Measurements from ENCODE around the gene ABLIM2.

ABLIM2 gene

DNA sequence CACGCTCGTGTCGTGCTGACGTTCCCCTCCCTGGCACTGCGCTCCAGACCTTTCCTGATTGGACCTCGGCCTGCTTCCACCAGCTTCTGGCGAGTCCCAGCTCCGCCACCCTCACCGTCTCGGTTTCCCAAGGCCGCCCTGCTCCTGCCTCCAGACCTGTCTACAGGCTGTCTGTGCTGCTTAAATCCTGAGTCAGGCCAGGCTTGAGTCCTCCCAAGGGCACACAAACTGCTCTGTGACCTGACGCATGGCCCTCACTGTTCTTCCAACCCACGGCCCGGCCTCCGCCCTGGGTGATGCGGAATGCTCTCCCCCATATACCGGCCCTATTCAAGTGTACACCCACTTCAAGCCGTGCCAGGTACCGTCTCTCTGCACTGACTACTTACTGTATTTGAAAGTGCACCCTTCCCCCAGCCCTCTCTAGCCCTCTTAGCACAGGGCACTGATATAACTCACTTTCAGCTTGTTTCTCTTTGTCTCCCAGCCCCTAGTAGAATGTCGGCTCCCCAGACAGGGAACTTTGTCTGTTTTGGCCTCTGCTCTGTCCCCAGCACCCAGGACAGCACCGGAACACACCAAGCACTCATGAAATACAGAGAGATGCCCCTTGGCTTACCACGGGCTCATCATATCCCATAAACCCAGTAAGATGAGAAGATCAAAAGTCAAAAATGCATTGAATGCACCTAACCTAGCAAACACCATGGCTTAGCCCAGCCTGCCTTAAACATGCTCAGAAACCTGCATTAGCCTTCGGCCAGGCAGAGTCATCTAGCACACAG, 155.9 kb downstream of the ABLIM2 start:
- ATAC-seq (no peak), DNase-seq (no peak)
- no peaks in the 10 kb centered on the region for H3K4me1 Mint-ChIP-seq
- H3K4me3 Mint-ChIP-seq: no peak overlapping the region
- H3K27ac Mint-ChIP-seq: no peak overlapping the region
- peaks cover 11% of the 10 kb centered on the region for H3K27me3 Mint-ChIP-seq
- no peaks in the 10 kb centered on the region for H3K9me3 Mint-ChIP-seq

DNA sequence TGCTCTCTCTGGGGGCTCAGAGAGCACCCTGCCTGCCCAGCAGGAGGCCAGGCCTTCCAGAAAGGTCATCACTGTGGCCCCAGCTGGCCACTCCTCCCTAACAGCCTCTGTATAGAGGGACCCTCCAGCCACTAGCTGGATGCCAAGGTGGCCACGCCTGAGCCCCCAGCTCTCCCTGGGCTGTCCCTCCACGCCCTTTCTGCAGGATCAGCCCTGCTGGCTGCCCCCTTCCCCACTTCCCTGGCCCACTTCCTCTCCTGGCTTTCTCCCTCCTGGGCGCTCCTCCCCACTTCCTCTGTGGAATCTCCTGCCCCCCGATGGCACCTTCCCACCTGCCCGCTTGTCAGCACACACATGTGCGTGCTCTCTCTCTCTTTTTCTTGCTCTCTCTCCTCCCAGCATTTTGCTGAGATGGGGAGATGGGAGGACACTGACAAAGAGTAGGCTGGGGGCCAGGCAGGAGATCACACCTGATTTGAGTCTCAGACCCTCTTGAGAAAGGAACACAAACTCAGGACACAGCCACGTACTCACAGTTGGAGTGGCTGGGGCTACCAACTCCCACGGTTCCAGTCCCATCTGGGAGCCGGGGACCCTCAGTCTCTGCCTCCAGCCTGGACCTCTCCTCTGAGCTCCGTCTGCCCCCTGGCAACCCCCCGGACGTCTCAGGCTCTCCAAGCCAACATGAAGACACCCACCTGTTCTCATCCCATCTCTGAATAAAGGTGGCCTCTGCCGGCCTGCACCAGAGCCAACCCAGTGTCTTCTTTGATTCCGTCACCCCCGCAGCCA, 156.9 kb downstream of the ABLIM2 start:
- Mint-ChIP-seq H3K9me3 (no peaks in the 10 kb centered on the region), H3K4me1 (no peaks in the 10 kb centered on the region), H3K27me3 (peaks cover 11% of the 10 kb centered on the region), H3K27ac (peak overlapping the region in 1 of 2 donors; percentile 24), H3K4me3 (no peak overlapping the region)
- ATAC-seq: no peak
- no peak for DNase-seq

DNA sequence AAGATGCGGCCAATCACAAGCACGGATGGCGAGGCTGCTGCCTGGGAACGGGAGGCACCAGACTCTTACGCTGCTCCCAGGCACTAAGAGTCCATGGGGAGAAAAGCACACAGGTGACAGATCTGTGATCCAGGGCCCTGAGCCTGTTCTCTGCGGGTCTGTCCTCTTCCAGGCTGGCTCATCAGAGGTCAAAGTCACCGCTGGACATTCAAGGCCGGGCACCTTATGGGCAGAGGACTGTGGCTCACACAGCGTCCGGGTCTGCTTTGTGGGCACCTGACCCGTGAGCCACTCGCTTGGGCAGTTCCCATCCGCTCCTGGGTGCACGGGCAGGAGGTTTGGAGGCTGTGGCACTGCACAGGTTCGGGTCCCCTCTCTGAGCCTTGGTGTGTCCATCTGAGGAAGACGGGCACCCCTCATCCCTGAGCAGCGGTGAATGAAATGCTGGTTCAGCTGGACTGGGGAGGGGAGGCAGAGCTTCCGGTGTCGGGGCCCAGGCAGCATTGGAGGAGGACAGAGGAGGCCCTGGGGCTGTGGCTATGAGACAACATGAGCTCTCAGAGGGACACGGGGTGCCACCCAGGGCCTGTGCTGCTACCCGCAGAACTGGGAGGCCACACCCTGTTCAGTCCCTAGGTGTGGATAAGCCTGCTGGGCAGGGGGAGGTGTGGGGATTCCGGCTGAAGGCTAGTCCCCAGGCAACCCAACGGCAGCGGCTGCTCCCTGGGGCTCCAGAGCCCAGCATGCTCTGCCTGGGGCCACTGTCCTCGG, 157.7 kb downstream of the ABLIM2 start:
- H3K27me3 Mint-ChIP-seq: peaks cover 9% of the 10 kb centered on the region
- H3K4me3 Mint-ChIP-seq: no peak overlapping the region
- H3K4me1 Mint-ChIP-seq: no peaks in the 10 kb centered on the region
- no peak for DNase-seq
- H3K9me3 Mint-ChIP-seq: no peaks in the 10 kb centered on the region
- ATAC-seq: no peak
- H3K27ac Mint-ChIP-seq: no peak overlapping the region

DNA sequence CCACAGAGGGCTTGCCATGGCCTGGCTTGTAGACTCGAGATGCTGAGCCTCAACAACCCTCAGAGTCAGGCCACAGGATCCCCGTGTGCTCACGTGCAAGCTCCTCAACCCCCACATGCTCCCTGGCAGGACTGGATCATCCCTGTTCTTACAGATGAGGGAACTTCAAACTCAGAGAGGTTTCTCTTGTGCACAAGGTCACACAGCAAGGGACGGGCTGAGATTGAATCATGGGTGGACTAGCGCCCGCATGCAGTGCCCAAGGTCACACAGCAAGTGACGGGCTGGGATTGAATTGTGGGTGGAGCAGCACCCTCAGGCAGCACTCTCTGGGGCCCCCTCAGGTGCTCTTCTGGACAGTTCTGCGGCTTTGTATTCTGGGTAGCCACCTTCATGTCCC, 158.4 kb downstream of the ABLIM2 start:
- Mint-ChIP-seq H3K27me3 (peaks cover 2% of the 10 kb centered on the region), H3K4me1 (no peaks in the 10 kb centered on the region), H3K4me3 (no peak overlapping the region), H3K27ac (no peak overlapping the region), H3K9me3 (no peaks in the 10 kb centered on the region)
- ATAC-seq: no peak
- DNase-seq: no peak

DNA sequence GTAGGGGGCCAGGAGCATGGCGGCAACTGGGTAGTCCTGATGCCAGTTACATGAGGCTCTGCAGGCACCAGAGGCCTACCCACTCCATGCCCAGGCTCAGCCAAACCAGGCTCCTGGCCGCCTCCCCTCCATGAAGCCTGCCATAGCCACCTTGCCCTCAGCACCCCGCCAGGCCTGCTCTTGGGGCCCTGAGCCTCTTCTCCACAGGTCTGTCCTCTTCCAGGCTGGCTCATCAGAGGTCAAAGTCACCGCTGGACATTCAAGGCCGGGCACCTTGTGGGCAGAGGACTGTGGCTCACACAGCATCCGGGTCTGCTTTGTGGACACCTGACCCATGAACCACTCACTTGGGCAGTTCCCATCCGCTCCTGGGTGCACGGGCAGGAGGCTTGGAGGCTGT, 158.9 kb downstream of the ABLIM2 start:
- Mint-ChIP-seq H3K4me1 (no peaks in the 10 kb centered on the region), H3K9me3 (no peaks in the 10 kb centered on the region)
- no peak for ATAC-seq

DNA sequence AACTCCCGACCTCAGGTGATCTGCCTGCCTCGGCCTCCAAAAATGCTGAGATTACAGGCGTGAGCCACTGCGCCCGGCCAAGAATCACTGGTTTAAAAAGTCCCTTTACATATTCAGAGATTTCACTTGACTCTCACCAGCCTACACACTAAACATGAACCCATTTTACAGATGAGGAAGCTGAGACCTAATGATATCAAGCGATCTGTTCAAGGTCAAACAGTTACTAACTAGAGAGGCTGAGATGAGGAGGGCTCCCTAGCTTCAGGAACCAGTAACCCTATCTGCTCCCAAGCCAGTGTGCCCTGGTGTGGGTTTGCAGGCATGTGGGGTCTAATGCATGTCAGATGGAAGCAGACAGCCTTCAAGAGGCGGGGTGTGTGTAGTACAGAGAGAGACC, 159.3 kb downstream of the ABLIM2 start:
- Mint-ChIP-seq H3K27ac (peak overlapping the region in 1 of 2 donors; percentile 85), H3K4me1 (no peaks in the 10 kb centered on the region), H3K27me3 (no peaks in the 10 kb centered on the region), H3K4me3 (no peak overlapping the region), H3K9me3 (no peaks in the 10 kb centered on the region)
- DNase-seq (no peak), ATAC-seq (no peak)

More for the DNA sequence above, 158.9 kb downstream of the ABLIM2 start:
- Mint-ChIP-seq H3K27me3 (no peaks in the 10 kb centered on the region), H3K4me3 (no peak overlapping the region), H3K27ac (peak overlapping the region in 1 of 2 donors; percentile 85)
- DNase-seq: no peak

DNA sequence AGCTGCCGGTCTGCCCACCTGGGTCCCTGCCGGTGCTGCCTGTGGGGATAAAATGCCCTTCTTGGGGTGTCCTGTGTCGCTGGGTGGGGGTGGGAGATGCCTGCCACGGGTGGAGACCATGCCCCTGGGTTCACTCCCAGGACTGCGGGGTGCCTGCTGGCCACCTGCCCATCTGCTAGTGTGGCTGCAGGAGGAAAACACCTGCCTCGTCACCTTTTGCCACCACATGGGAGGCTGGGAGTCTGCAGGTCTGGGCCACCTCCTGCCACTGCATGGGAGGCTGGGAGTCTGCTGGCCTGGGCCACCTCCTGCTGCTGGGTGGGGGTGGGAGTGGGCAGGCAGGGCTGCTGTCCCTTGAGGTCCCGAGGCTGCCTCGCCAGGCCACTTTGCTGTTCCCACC, 160.2 kb downstream of the ABLIM2 start:
- Mint-ChIP-seq H3K4me3 (no peak overlapping the region), H3K9me3 (no peaks in the 10 kb centered on the region), H3K27ac (no peak overlapping the region), H3K4me1 (no peaks in the 10 kb centered on the region), H3K27me3 (no peaks in the 10 kb centered on the region)
- no peak for DNase-seq
- ATAC-seq: no peak

DNA sequence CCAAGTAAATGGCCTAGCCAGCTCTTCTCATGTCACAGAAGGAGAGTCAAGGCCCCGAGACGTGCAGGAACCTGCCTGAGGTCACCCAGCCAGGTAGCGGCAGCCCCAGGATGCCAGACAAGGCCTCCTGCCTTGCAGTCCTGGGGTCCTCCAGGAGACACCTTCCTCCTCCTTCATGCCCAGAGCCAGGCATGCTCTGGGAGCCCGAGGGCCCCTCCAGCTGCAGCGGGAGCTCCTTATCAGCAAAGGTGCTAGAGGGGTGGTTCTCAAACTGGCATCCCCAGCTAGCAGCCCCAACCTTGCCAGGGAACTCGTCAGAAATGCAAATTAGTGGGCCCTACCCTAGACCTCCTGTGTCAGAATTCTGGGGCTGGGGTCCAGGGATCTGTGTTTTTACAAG, 162.7 kb downstream of the ABLIM2 start:
- no peak overlapping the region for H3K27ac Mint-ChIP-seq
- H3K9me3 Mint-ChIP-seq: no peaks in the 10 kb centered on the region
- H3K4me1 Mint-ChIP-seq: no peaks in the 10 kb centered on the region
- H3K4me3 Mint-ChIP-seq: no peak overlapping the region
- ATAC-seq (no peak), DNase-seq (no peak)
- no peaks in the 10 kb centered on the region for H3K27me3 Mint-ChIP-seq

DNA sequence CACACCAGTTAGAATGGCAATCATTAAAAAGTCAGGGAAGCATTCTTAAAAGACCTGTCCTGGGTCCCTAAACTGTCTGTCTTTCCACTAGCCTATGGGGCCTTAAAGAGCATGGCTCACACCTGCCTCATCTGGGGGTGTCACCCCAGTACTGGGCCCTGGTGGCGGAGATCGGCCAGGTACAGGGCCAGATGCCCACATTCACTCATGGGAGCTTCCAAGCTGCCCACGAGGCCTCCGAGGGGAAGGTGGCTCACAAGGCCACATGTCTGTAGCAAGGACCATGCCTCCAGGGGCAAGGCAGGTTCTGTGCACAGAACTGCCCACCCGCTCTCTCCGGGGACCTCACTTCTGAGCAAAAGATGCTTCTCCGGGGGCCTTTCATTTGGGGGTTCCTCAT, 163.5 kb downstream of the ABLIM2 start:
- Mint-ChIP-seq H3K27ac (no peak overlapping the region), H3K4me3 (no peak overlapping the region), H3K4me1 (no peaks in the 10 kb centered on the region), H3K9me3 (no peaks in the 10 kb centered on the region), H3K27me3 (no peaks in the 10 kb centered on the region)
- DNase-seq (no peak), ATAC-seq (no peak)

DNA sequence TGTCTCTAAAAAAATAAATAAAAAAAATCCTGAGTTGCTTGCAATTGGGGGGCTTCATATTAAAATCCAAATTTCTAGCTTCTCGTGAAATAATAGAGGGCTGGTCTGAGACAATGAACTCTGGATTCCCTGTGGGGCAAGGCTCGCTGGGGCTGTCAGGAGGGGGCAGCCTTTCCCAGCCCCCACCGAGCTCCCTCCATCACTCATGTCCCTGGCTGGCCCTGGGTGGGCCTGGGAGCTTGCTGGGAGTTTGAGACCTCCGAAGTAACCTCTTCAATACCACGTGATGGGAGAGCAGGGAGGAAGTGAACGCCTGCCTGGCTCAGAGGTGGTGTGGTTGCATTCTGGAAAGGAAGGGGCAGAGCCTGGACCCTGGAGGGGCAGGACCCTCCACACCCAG, 164.9 kb downstream of the ABLIM2 start:
- Mint-ChIP-seq H3K27ac (no peak overlapping the region), H3K27me3 (no peaks in the 10 kb centered on the region), H3K9me3 (no peaks in the 10 kb centered on the region), H3K4me3 (no peak overlapping the region), H3K4me1 (no peaks in the 10 kb centered on the region)
- DNase-seq (no peak), ATAC-seq (no peak)

DNA sequence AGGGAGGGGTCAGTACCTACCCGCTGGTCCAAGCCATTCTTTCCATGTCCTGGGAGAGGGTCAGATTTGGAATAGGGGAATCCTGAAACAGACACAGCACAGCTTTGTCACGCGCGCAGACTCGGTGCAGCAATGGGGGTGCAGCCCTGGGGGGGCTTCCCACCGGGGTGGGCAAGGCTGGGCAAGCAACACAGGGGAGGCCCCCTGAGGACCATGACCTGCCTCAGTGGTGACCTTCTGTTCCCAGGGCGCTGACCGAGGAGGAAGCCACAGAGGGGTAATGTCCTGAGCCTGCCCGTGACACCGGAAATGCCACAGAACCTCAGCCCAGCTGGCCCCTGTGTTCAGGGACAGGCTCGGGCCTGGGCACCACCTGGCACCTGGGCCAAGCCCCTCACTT, 165.8 kb downstream of the ABLIM2 start:
- no peaks in the 10 kb centered on the region for H3K27me3 Mint-ChIP-seq
- DNase-seq (no peak), ATAC-seq (no peak)
- H3K4me1 Mint-ChIP-seq: no peaks in the 10 kb centered on the region
- H3K9me3 Mint-ChIP-seq: no peaks in the 10 kb centered on the region
- no peak overlapping the region for H3K4me3 Mint-ChIP-seq
- peak overlapping the region in 1 of 2 donors; percentile 20 for H3K27ac Mint-ChIP-seq

DNA sequence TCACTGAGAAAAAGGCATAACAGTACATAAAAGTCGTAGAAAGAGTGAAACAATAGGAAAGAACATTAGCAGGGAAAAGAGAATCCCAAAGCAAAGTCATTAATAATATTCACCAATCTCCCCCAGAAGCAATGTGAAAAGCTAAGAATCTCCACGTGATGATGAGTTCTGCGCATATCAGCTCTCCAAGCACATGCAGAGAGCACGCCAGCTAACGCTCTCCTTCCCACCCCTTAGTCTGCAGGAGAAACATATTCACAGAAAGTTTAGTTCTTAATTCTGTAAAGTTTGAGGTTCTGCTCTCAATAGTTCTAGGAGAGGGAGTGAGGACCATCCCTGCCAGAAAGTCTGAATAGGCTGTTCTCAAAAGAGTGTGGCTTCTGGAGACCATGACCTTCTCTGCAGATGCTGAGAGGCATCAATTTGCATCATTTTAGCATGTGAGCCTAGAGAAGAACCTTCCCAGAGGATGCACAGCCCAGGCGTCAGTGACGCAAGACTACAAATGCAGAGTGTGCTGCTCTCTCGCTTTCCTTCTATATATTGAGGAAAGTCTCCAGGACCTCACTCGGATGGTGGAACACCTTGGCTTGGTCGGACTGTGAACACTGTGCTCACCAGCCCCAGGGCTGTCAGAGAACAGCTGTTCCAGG, 167.7 kb downstream of the ABLIM2 start:
- no peak overlapping the region for H3K27ac Mint-ChIP-seq
- H3K9me3 Mint-ChIP-seq: no peaks in the 10 kb centered on the region
- peaks cover 13% of the 10 kb centered on the region for H3K27me3 Mint-ChIP-seq

DNA sequence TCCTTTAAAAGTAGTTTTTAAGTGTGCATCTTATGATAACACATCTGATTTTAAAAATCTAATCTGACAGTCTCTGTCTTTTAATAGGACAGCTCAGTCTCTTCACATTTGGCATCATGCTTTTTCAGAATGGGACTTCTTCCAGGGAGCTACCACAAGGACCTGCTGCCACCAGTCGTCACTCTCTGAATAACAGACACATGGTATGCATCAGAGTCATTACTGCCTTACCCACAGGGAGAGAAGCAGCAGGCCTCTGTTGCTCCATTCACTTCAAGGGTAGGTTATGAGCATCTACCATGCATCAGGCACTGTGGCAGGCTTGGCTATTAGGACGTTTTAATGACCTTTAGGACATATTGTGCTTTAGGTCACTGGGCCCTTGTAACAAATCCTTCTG, 169.0 kb downstream of the ABLIM2 start:
- ATAC-seq: no peak
- H3K4me3 Mint-ChIP-seq: no peak overlapping the region
- no peaks in the 10 kb centered on the region for H3K9me3 Mint-ChIP-seq
- H3K4me1 Mint-ChIP-seq: peaks cover 13% of the 10 kb centered on the region
- no peak for DNase-seq
- H3K27me3 Mint-ChIP-seq: peaks cover 26% of the 10 kb centered on the region
- no peak overlapping the region for H3K27ac Mint-ChIP-seq

More for the DNA sequence above, 167.7 kb downstream of the ABLIM2 start:
- Mint-ChIP-seq H3K4me1 (peaks cover 8% of the 10 kb centered on the region), H3K4me3 (no peak overlapping the region)
- no peak for DNase-seq
- ATAC-seq: no peak

DNA sequence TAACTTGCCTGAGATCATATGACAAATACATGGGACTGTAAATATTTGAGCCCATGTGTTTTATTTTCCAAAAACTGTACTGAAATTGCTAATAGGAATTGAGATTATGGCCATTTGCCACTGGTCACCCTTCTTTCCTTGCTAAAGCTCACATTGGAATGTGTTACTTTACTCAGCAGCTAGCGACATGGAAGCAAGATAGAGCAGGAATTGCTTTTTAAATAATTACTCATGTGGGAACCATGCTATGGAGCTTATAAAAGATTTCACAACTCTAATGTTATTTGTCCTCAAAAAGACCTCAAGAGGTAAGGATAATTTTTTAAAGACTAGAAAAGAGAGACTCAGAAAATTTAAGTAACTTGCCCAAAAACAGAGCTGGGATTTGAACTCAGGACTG, 170.2 kb downstream of the ABLIM2 start:
- no peak for DNase-seq
- H3K9me3 Mint-ChIP-seq: no peaks in the 10 kb centered on the region
- no peak overlapping the region for H3K4me3 Mint-ChIP-seq
- peaks cover 13% of the 10 kb centered on the region for H3K4me1 Mint-ChIP-seq
- no peak overlapping the region for H3K27ac Mint-ChIP-seq
- peaks cover 38% of the 10 kb centered on the region for H3K27me3 Mint-ChIP-seq
- ATAC-seq: no peak

DNA sequence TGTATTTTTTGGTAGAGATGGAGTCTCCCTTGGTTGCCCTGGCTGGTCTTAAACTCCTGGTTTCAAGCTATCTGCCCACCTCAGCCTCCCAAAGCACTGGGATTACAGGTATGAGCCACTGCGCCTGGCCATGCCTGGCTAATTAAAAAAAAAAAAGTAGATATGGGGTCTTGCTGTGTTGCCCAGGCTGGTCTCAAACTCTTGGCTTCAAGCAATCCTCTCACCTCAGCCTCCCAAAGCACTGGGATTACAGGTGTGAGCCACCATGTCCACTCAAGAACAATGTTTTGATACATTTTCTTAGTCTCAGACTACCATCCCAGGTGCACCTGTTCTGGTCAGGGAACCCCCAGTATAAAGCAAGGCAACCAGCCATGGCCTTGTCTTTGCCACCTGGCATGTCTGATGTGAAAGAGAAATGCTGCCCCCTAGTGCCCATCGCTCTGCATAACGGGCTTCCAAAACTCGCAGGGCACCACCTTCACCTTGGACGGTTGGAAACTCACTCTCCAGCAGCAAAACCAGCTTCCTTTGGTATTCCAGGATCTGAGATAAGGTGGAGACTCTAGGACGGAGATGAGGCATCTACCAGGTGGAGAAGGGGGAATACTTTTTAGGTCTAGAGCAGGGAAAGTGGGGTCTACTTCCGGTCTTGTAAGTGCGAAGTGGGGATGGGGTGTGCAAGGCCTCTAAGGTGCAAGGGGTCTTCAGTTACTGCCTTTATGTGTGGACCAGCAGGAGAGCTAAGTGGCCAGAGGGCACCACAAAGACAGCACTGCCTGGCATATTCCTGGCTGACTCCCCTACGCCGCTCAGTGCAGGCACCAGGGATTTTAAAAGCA, 171.2 kb downstream of the ABLIM2 start:
- ATAC-seq (peak; percentile 82), DNase-seq (peak; percentile 70 to 76)
- H3K27me3 Mint-ChIP-seq: peaks cover 46% of the 10 kb centered on the region

More for the DNA sequence above, 171.2 kb downstream of the ABLIM2 start:
- Mint-ChIP-seq H3K9me3 (no peaks in the 10 kb centered on the region), H3K4me1 (peaks cover 13% of the 10 kb centered on the region), H3K4me3 (no peak overlapping the region), H3K27ac (no peak overlapping the region)

Data from stimulated activated naive CD8-positive, alpha-beta T cell treated with anti-CD3 and anti-CD28 coated beads, Interleukin-15, amount 100 ng/mL, for 72 hours (primary cell).